ENCODE data around the gene DNAJC30.

GRCh38 chr7:73631558-73631957 lies 51.7 kb downstream of the DNAJC30 start:
- TF ChIP-seq CTCF (conservative IDR thresholded peaks at IDR 0.05; ENCODE audit: low read depth, low read length) (no peak), EZH2 (IDR thresholded peaks at IDR 0.05; ENCODE audit: low read length, unreplicated experiment) (no peak)

All from PC-3 (cell line).